Activated CD4-positive, alpha-beta memory T cell treated with anti-CD3 and anti-CD28 coated beads, Interleukin-2, amount 10 ng/mL, durations not matched to agents 7 days and 5 days (primary cell): Measurements from ENCODE around the gene ZBTB5. TPM values are rescaled to one million over a fixed set of nuclear protein-coding genes. Genes with fewer than 3 reads are reported as not detected.

Source experiments
- CTCF ChIA-PET: fragments of 350-600 bp; sonication (Branson Sonifier 250); formaldehyde crosslinking; loops from one replicate; lab custom pipeline; 2021; ENCODE audit warnings: antibody characterized with exemption, inconsistent platforms; lab: Charles Lee
- POLR2A ChIA-PET: fragments of 350-600 bp; sonication (Branson Sonifier 250); formaldehyde crosslinking; loops from one replicate; lab custom pipeline; 2021; ENCODE audit warnings: antibody characterized with exemption; lab: Charles Lee
- DNase-seq: peaks from one replicate; pipeline ENCODE4 v3.0.0-alpha.2; 2020
- H3K27ac Mint-ChIP-seq: one replicate; pipeline ENCODE4 v1.8.0; 2021; ENCODE audit warnings: mild to moderate bottlenecking, mixed read lengths
- H3K27me3 Mint-ChIP-seq: one replicate; pipeline ENCODE4 v1.8.0; 2021; ENCODE audit warnings: mixed read lengths
- H3K36me3 Mint-ChIP-seq: one replicate; pipeline ENCODE4 v1.8.0; 2021; ENCODE audit warnings: low read depth, mixed read lengths
- H3K4me1 Mint-ChIP-seq: one replicate; pipeline ENCODE4 v1.8.0; 2021; ENCODE audit warnings: mixed read lengths
- H3K4me3 Mint-ChIP-seq: one replicate; pipeline ENCODE4 v1.8.0; 2021; ENCODE audit warnings: mild to moderate bottlenecking, mixed read lengths
- H3K9me3 Mint-ChIP-seq: one replicate; pipeline ENCODE4 v1.8.0; 2021; ENCODE audit warnings: mixed read lengths
- total RNA-seq, 2 experiments: library from RNA; stranded (reverse); gene quantifications; one replicate each; pipeline ENCODE4 v1.2.3, GENCODE V29; 2021

The ZBTB5 gene
- total RNA-seq, 2 experiments from 2014 or later = 10.5 to 10.6 TPM

GRCh38 chr9:37417252-37417803, 47.9 kb downstream of the ZBTB5 start:
- Mint-ChIP-seq H3K27ac (no peak overlapping the region), H3K4me3 (no peak overlapping the region), H3K27me3 (peaks cover 14% of the 10 kb centered on the region), H3K4me1 (peaks cover 13% of the 10 kb centered on the region), H3K36me3 (no peaks in the 10 kb centered on the region), H3K9me3 (no peaks in the 10 kb centered on the region)
- DNase-seq = no peak
- POLR2A ChIA-PET = interaction anchor here (1.3 kb wide), 1 partner anchor 175 kb away, joined by 3 read pairs; the partner anchor contains the start of gene TOMM5
- CTCF ChIA-PET = no interaction called here

GRCh38 chr9:37415011-37415719, 50.1 kb downstream of the ZBTB5 start:
- DNase-seq = peak; percentile 78
- peaks cover 14% of the 10 kb centered on the region for H3K27me3 Mint-ChIP-seq
- no peak overlapping the region for H3K4me3 Mint-ChIP-seq
- CTCF ChIA-PET = interaction anchor here (0.7 to 1.6 kb wide), 5 partner anchors 51 to 607 kb away, joined by 3 to 4 read pairs (median 4); partner anchors contain the start of gene TOMM5
- peaks cover 24% of the 10 kb centered on the region for H3K4me1 Mint-ChIP-seq
- H3K36me3 Mint-ChIP-seq = no peaks in the 10 kb centered on the region
- no peaks in the 10 kb centered on the region for H3K9me3 Mint-ChIP-seq
- POLR2A ChIA-PET = no interaction called here
- no peak overlapping the region for H3K27ac Mint-ChIP-seq

- H3K27ac Mint-ChIP-seq = no peak overlapping the region
- ChIA-PET CTCF (interaction anchor here (1.2 to 1.6 kb wide), 2 partner anchors 51 to 178 kb away, joined by 4 read pairs; partner anchors contain the start of gene TOMM5), POLR2A (no interaction called here)
- peaks cover 29% of the 10 kb centered on the region for H3K4me1 Mint-ChIP-seq
- no peaks in the 10 kb centered on the region for H3K36me3 Mint-ChIP-seq
- no peak overlapping the region for H3K4me3 Mint-ChIP-seq
- DNase-seq = no peak
- no peaks in the 10 kb centered on the region for H3K9me3 Mint-ChIP-seq
- H3K27me3 Mint-ChIP-seq = peaks cover 17% of the 10 kb centered on the region
Measured at GRCh38 chr9:37414503-37414943, 50.7 kb downstream of the ZBTB5 start.

- no peaks in the 10 kb centered on the region for H3K36me3 Mint-ChIP-seq
- H3K27me3 Mint-ChIP-seq = peaks cover 18% of the 10 kb centered on the region
- no peaks in the 10 kb centered on the region for H3K9me3 Mint-ChIP-seq
- H3K4me1 Mint-ChIP-seq = peaks cover 37% of the 10 kb centered on the region
- H3K4me3 Mint-ChIP-seq = no peak overlapping the region
- POLR2A ChIA-PET = interaction anchor here (1.3 kb wide), 1 partner anchor 9 kb away, joined by 4 read pairs; the partner anchor contains the start of gene GRHPR
- H3K27ac Mint-ChIP-seq = no peak overlapping the region
- CTCF ChIA-PET = interaction anchor here (1.1 kb wide), 1 partner anchor 418 kb away, joined by 3 read pairs; no protein-coding TSS in a partner anchor
- DNase-seq = no peak
Measured at GRCh38 chr9:37413311-37413710, 51.9 kb downstream of the ZBTB5 start.

- DNase-seq = no peak
- peaks cover 18% of the 10 kb centered on the region for H3K27me3 Mint-ChIP-seq
- H3K9me3 Mint-ChIP-seq = no peaks in the 10 kb centered on the region
- no peak overlapping the region for H3K27ac Mint-ChIP-seq
- H3K4me1 Mint-ChIP-seq = peaks cover 37% of the 10 kb centered on the region
- no peaks in the 10 kb centered on the region for H3K36me3 Mint-ChIP-seq
- no peak overlapping the region for H3K4me3 Mint-ChIP-seq
- CTCF ChIA-PET = interaction anchor here (1.0 to 1.5 kb wide), 3 partner anchors 417 to 539 kb away, joined by 3 to 7 read pairs (median 3); no protein-coding TSS in a partner anchor
- POLR2A ChIA-PET = interaction anchor here (1.3 kb wide), 1 partner anchor 10 kb away, joined by 4 read pairs; the partner anchor contains the start of gene GRHPR
Measured at GRCh38 chr9:37412431-37413151, 52.7 kb downstream of the ZBTB5 start.

GRCh38 chr9:37410969-37411785, 54.1 kb downstream of the ZBTB5 start:
- Mint-ChIP-seq H3K36me3 (no peaks in the 10 kb centered on the region), H3K9me3 (no peaks in the 10 kb centered on the region), H3K27ac (no peak overlapping the region), H3K27me3 (peaks cover 28% of the 10 kb centered on the region), H3K4me1 (peaks cover 39% of the 10 kb centered on the region), H3K4me3 (no peak overlapping the region)
- DNase-seq = peak; percentile 30
- ChIA-PET CTCF (interaction anchor here (0.6 to 1.5 kb wide), 4 partner anchors 212 to 420 kb away, joined by 3 to 7 read pairs (median 4); no protein-coding TSS in a partner anchor), POLR2A (interaction anchor here (1.2 kb wide), 1 partner anchor 11 kb away, joined by 3 read pairs; the partner anchor contains the start of gene GRHPR)

- DNase-seq = no peak
- Mint-ChIP-seq H3K27ac (no peak overlapping the region), H3K36me3 (no peaks in the 10 kb centered on the region), H3K4me1 (peaks cover 39% of the 10 kb centered on the region), H3K27me3 (peaks cover 30% of the 10 kb centered on the region), H3K9me3 (no peaks in the 10 kb centered on the region), H3K4me3 (no peak overlapping the region)
- POLR2A ChIA-PET = interaction anchor here (1.2 kb wide), 1 partner anchor 12 kb away, joined by 3 read pairs; the partner anchor contains the start of gene GRHPR
- CTCF ChIA-PET = interaction anchor here (1.1 to 1.4 kb wide), 2 partner anchors 330 to 419 kb away, joined by 3 read pairs; no protein-coding TSS in a partner anchor
Measured at GRCh38 chr9:37410354-37410861, 54.8 kb downstream of the ZBTB5 start.

- peak; percentile 79 for DNase-seq
- no peak overlapping the region for H3K4me3 Mint-ChIP-seq
- ChIA-PET CTCF (interaction anchor here (1.9 kb wide), 1 partner anchor 14 kb away, joined by 9 read pairs; the partner anchor contains the start of gene GRHPR), POLR2A (no interaction called here)
- no peak overlapping the region for H3K27ac Mint-ChIP-seq
- no peaks in the 10 kb centered on the region for H3K9me3 Mint-ChIP-seq
- H3K36me3 Mint-ChIP-seq = no peaks in the 10 kb centered on the region
- peaks cover 33% of the 10 kb centered on the region for H3K4me1 Mint-ChIP-seq
- H3K27me3 Mint-ChIP-seq = peaks cover 26% of the 10 kb centered on the region
Measured at GRCh38 chr9:37408933-37409710, 56.1 kb downstream of the ZBTB5 start.

GRCh38 chr9:37407468-37407867, 57.8 kb downstream of the ZBTB5 start:
- Mint-ChIP-seq H3K4me1 (peaks cover 33% of the 10 kb centered on the region), H3K4me3 (no peak overlapping the region), H3K27ac (no peak overlapping the region), H3K36me3 (no peaks in the 10 kb centered on the region), H3K9me3 (no peaks in the 10 kb centered on the region), H3K27me3 (peaks cover 32% of the 10 kb centered on the region)
- CTCF ChIA-PET = interaction anchor here (1.3 to 1.9 kb wide), 2 partner anchors 16 to 22 kb away, joined by 3 to 9 read pairs; partner anchors contain the start of gene GRHPR
- POLR2A ChIA-PET = interaction anchor here (0.7 to 0.8 kb wide), 2 partner anchors 56 to 185 kb away, joined by 3 read pairs; partner anchors contain the start of gene TOMM5
- no peak for DNase-seq

- DNase-seq = no peak
- ChIA-PET CTCF (interaction anchor here (1.3 kb wide), 1 partner anchor 22 kb away, joined by 3 read pairs; no protein-coding TSS in a partner anchor), POLR2A (no interaction called here)
- Mint-ChIP-seq H3K27me3 (peaks cover 32% of the 10 kb centered on the region), H3K9me3 (no peaks in the 10 kb centered on the region), H3K27ac (no peak overlapping the region), H3K4me1 (peaks cover 30% of the 10 kb centered on the region), H3K4me3 (no peak overlapping the region), H3K36me3 (no peaks in the 10 kb centered on the region)
Measured at GRCh38 chr9:37406603-37407401, 58.4 kb downstream of the ZBTB5 start.
